KMS-11 (cell line): ENCODE results near the gene ADAMTS6.

Source experiments
- H2AFZ ChIP-seq: fragments of 200-600 bp; sonication (generic); 2 replicates; pipeline ENCODE4 v1.6.1; 2016; ENCODE audit warnings: antibody characterized with exemption, mixed run types, low read depth
- H3K27ac ChIP-seq: fragments of 200-600 bp; sonication (generic); 2 replicates; pipeline ENCODE4 v1.6.1; 2016; ENCODE audit warnings: mild to moderate bottlenecking, mixed run types
- H3K27me3 ChIP-seq: fragments of 200-600 bp; sonication (generic); 2 replicates; pipeline ENCODE4 v1.6.1; 2017; ENCODE audit warnings: mild to moderate bottlenecking, low read depth, mixed run types, moderate library complexity; ENCODE audit not compliant: insufficient read depth
- H3K36me3 ChIP-seq: fragments of 200-600 bp; sonication (generic); 2 replicates; pipeline ENCODE4 v1.6.1; 2017; ENCODE audit warnings: mild to moderate bottlenecking, mixed run types; ENCODE audit not compliant: insufficient read depth
- H3K4me1 ChIP-seq: fragments of 200-600 bp; sonication (generic); 2 replicates; pipeline ENCODE4 v1.6.1; 2016; ENCODE audit warnings: mild to moderate bottlenecking, low read depth, mixed run types; ENCODE audit not compliant: poor library complexity, severe bottlenecking
- H3K4me2 ChIP-seq: fragments of 200-600 bp; sonication (generic); 2 replicates; pipeline ENCODE4 v1.7.0; 2016; ENCODE audit warnings: mild to moderate bottlenecking, mixed run types
- H3K4me3 ChIP-seq: fragments of 200-600 bp; sonication (generic); IDR thresholded peaks from 2 replicates; pipeline ENCODE4 v1.6.1; 2017; ENCODE audit warnings: low read depth, low read length, mixed read lengths; ENCODE audit not compliant: insufficient read depth
- H3K79me2 ChIP-seq: fragments of 200-600 bp; sonication (generic); 2 replicates; pipeline ENCODE4 v1.6.1; 2016; ENCODE audit warnings: low read depth, mixed run types; ENCODE audit not compliant: insufficient read depth
- H3K9ac ChIP-seq: fragments of 200-600 bp; sonication (generic); 2 replicates; pipeline ENCODE4 v1.6.1; 2016; ENCODE audit warnings: mild to moderate bottlenecking, mixed run types
- H4K20me1 ChIP-seq: fragments of 200-600 bp; sonication (generic); 2 replicates; pipeline ENCODE4 v1.6.1; 2016; ENCODE audit warnings: mild to moderate bottlenecking, mixed run types; ENCODE audit not compliant: insufficient read depth
- CTCF ChIP-seq: fragments of 200-600 bp; sonication (generic); conservative IDR thresholded peaks from 2 replicates; pipeline ENCODE4 v1.6.1; 2017; ENCODE audit warnings: low read depth, mild to moderate bottlenecking, antibody characterized with exemption, low read length, moderate library complexity, mixed read lengths

The ADAMTS6 gene

GRCh38 chr5:65263321-65263720 is 218.4 kb downstream of the ADAMTS6 start:
- no peak for TF ChIP-seq CTCF
- H3K79me2 ChIP-seq = no peaks in the 10 kb centered on the region
- H3K4me3 ChIP-seq = no peak overlapping the region
- H2AFZ ChIP-seq = no peak overlapping the region
- H3K4me1 ChIP-seq = no peaks in the 10 kb centered on the region
- H3K4me2 ChIP-seq = no peak overlapping the region
- H3K36me3 ChIP-seq = no peaks in the 10 kb centered on the region
- H3K27me3 ChIP-seq = no peaks in the 10 kb centered on the region
- H3K27ac ChIP-seq = no peak overlapping the region
- H4K20me1 ChIP-seq = no peaks in the 10 kb centered on the region
- H3K9ac ChIP-seq = no peak overlapping the region

DNA sequence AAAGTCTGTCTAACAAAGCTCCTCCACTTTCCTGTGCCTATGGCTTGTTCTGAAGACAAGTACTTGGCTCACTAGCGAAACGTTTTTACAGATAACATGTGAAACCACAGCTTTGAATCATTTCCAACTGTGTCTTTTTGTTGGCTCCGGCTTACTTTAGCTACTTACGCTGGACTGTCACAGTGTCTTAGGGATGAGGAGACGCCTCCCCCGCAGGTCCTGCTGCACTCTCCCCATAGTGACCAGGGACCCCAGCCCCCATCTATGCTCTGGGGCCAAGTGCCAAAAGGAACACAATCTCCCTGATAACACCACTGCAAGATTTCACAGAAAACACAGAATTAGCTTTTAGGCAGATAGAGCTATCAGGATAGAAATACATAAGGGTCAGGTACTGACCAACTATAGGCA is 219.1 kb downstream of the ADAMTS6 start:
- TF ChIP-seq CTCF = no peak
- Histone ChIP-seq H3K4me1 (no peaks in the 10 kb centered on the region), H3K36me3 (no peaks in the 10 kb centered on the region), H3K79me2 (no peaks in the 10 kb centered on the region), H4K20me1 (no peaks in the 10 kb centered on the region), H3K4me3 (no peak overlapping the region), H3K27ac (no peak overlapping the region), H3K27me3 (no peaks in the 10 kb centered on the region), H2AFZ (no peak overlapping the region), H3K4me2 (no peak overlapping the region), H3K9ac (no peak overlapping the region)

- Histone ChIP-seq H3K27ac (no peak overlapping the region), H3K4me1 (no peaks in the 10 kb centered on the region), H4K20me1 (no peaks in the 10 kb centered on the region), H3K4me2 (no peak overlapping the region), H3K9ac (no peak overlapping the region), H3K79me2 (no peaks in the 10 kb centered on the region), H3K36me3 (no peaks in the 10 kb centered on the region), H2AFZ (no peak overlapping the region), H3K27me3 (no peaks in the 10 kb centered on the region), H3K4me3 (no peak overlapping the region)
- no peak for TF ChIP-seq CTCF
Observed at GRCh38 chr5:65262096-65262495, 219.6 kb downstream of the ADAMTS6 start.

GRCh38 chr5:65261499-65261898 is 220.2 kb downstream of the ADAMTS6 start:
- no peaks in the 10 kb centered on the region for H3K27me3 ChIP-seq
- no peak overlapping the region for H3K9ac ChIP-seq
- no peak for TF ChIP-seq CTCF
- no peaks in the 10 kb centered on the region for H3K36me3 ChIP-seq
- no peaks in the 10 kb centered on the region for H3K79me2 ChIP-seq
- H3K27ac ChIP-seq = no peak overlapping the region
- no peaks in the 10 kb centered on the region for H4K20me1 ChIP-seq
- no peak overlapping the region for H3K4me2 ChIP-seq
- H3K4me1 ChIP-seq = no peaks in the 10 kb centered on the region
- no peak overlapping the region for H2AFZ ChIP-seq
- no peak overlapping the region for H3K4me3 ChIP-seq

GRCh38 chr5:65255294-65255693 is 226.4 kb downstream of the ADAMTS6 start:
- Histone ChIP-seq H3K4me2 (no peak overlapping the region), H3K9ac (no peak overlapping the region), H3K4me1 (no peaks in the 10 kb centered on the region), H3K4me3 (no peak overlapping the region), H3K27ac (no peak overlapping the region), H2AFZ (no peak overlapping the region), H3K79me2 (no peaks in the 10 kb centered on the region), H3K36me3 (no peaks in the 10 kb centered on the region), H4K20me1 (no peaks in the 10 kb centered on the region), H3K27me3 (no peaks in the 10 kb centered on the region)
- TF ChIP-seq CTCF = no peak
